Stimulated activated naive CD4-positive, alpha-beta T cell treated with Interleukin-2 at 50 U/mL for 16 hours (primary cell): Measurements from ENCODE around the gene SCN1A.
"Not testable (repeated sequence)": the region's sequence is repeated elsewhere in the genome, so short reads cannot be mapped to it uniquely, and the experiment has no call there.

Experiments used
- DNase-seq: peaks from one replicate; lab custom pipeline; 2025; lab: John Stamatoyannopoulos, UW

The SCN1A gene

GRCh38 chr2:166135152-166135848 lies 7.5 kb upstream of the SCN1A start:
- DNase-seq: no peak

GRCh38 chr2:166134252-166135151 lies 6.7 kb upstream of the SCN1A start:
- no peak for DNase-seq

GRCh38 chr2:166133653-166134052 lies 5.8 kb upstream of the SCN1A start:
- no peak for DNase-seq

- DNase-seq: no peak
Observed at GRCh38 chr2:166128156-166128505, 311 bp upstream of the SCN1A start.

- DNase-seq: no peak
Observed at GRCh38 chr2:166126007-166126639, 1.7 kb downstream of the SCN1A start.

GRCh38 chr2:166125557-166125956 lies 2.3 kb downstream of the SCN1A start:
- no peak for DNase-seq

GRCh38 chr2:166118180-166118579 lies 9.6 kb downstream of the SCN1A start:
- DNase-seq: no peak

- DNase-seq: no peak
Observed at GRCh38 chr2:166117491-166117890, 10.3 kb downstream of the SCN1A start.

GRCh38 chr2:166115589-166115988 lies 12.2 kb downstream of the SCN1A start:
- DNase-seq: no peak

- DNase-seq: no peak
Observed at GRCh38 chr2:166112193-166112605, 15.6 kb downstream of the SCN1A start.

GRCh38 chr2:166106431-166107015 lies 21.3 kb downstream of the SCN1A start:
- DNase-seq: no peak

- no peak for DNase-seq
Observed at GRCh38 chr2:166104773-166105172, 23.0 kb downstream of the SCN1A start.

GRCh38 chr2:166104084-166104483 lies 23.7 kb downstream of the SCN1A start:
- DNase-seq: no peak

GRCh38 chr2:166103277-166103676 lies 24.5 kb downstream of the SCN1A start:
- not testable (repeated sequence) for DNase-seq

GRCh38 chr2:166094325-166094724 lies 33.5 kb downstream of the SCN1A start:
- DNase-seq: no peak

GRCh38 chr2:166092889-166093288 lies 34.9 kb downstream of the SCN1A start:
- DNase-seq: no peak

- DNase-seq: no peak
Observed at GRCh38 chr2:166091439-166091838, 36.4 kb downstream of the SCN1A start.

GRCh38 chr2:166090908-166091307 lies 36.9 kb downstream of the SCN1A start:
- no peak for DNase-seq

GRCh38 chr2:166090346-166090745 lies 37.5 kb downstream of the SCN1A start:
- no peak for DNase-seq

- no peak for DNase-seq
Observed at GRCh38 chr2:166088634-166089033, 39.2 kb downstream of the SCN1A start.

- DNase-seq: no peak
Observed at GRCh38 chr2:166084301-166084700, 43.5 kb downstream of the SCN1A start.

- DNase-seq: no peak
Observed at GRCh38 chr2:166082736-166083135, 45.1 kb downstream of the SCN1A start.

- DNase-seq: no peak
Observed at GRCh38 chr2:166081852-166082251, 46.0 kb downstream of the SCN1A start.
